ENCODE measurements around the gene NCAPD2.

DNA sequence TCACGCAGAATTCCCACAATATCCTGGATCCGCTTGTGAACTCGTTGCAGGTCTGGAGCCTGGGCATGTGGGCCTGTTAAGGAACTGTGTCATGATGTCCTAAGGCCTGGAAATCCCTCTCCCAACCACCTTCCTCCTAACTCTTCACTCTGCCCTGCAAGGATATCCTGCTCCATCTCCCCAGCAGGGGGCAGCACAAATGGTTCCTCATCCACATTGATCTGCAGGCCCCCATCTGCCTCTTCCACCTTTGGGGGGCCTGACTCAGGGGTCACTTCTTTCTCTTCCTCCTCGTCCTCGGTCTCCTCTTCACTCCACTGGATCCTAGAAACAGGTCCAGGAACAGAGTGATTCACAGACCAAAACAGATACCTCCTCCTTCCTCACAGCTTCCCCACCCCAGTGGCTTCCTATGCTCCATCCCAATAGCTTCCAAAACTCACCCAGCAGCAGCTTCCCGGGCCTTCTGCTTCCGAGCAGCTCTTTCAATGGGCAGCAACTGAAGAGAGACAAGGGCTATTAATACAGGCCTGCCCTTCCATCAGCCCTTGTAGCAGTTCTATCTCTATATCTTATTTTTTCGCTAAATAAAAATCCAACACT lies 69.6 kb downstream of the NCAPD2 start:
- TF ChIP-seq, protein P1, sequence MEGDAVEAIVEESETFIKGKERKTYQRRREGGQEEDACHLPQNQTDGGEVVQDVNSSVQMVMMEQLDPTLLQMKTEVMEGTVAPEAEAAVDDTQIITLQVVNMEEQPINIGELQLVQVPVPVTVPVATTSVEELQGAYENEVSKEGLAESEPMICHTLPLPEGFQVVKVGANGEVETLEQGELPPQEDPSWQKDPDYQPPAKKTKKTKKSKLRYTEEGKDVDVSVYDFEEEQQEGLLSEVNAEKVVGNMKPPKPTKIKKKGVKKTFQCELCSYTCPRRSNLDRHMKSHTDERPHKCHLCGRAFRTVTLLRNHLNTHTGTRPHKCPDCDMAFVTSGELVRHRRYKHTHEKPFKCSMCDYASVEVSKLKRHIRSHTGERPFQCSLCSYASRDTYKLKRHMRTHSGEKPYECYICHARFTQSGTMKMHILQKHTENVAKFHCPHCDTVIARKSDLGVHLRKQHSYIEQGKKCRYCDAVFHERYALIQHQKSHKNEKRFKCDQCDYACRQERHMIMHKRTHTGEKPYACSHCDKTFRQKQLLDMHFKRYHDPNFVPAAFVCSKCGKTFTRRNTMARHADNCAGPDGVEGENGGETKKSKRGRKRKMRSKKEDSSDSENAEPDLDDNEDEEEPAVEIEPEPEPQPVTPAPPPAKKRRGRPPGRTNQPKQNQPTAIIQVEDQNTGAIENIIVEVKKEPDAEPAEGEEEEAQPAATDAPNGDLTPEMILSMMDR (IDR thresholded peaks at IDR 0.05; ENCODE audit: low read depth, low read length) = peak; percentile 75
- TF ChIP-seq EZH2phosphoT487 (IDR thresholded peaks at IDR 0.05; ENCODE audit: low read depth) = no peak
